Osteocyte (in vitro differentiated cells): ENCODE measurements around the gene GNG14. TPM values are rescaled to one million over a fixed set of nuclear protein-coding genes. Genes with fewer than 3 reads are reported as not detected.
A peak's percentile ranks its signal among the peaks of the same experiment; 100 is the strongest.
"Not testable (repeated sequence)": the region's sequence is repeated elsewhere in the genome, so short reads cannot be mapped to it uniquely, and the experiment has no call there.

Source experiments
- DNase-seq: peaks from one replicate; pipeline ENCODE4 v3.0.0; 2021; ENCODE audit warnings: mixed read lengths; ENCODE audit not compliant: unreplicated experiment; ENCODE audit errors: extremely low spot score
- H3K27ac Mint-ChIP-seq: one replicate; pipeline ENCODE4 v1.8.0; 2021; ENCODE audit warnings: mild to moderate bottlenecking, mixed read lengths; ENCODE audit not compliant: unreplicated experiment
- H3K27me3 Mint-ChIP-seq: one replicate; pipeline ENCODE4 v1.8.0; 2021; ENCODE audit warnings: mixed read lengths; ENCODE audit not compliant: unreplicated experiment
- H3K36me3 Mint-ChIP-seq: one replicate; pipeline ENCODE4 v1.8.0; 2021; ENCODE audit warnings: mixed read lengths; ENCODE audit not compliant: unreplicated experiment
- H3K4me1 Mint-ChIP-seq: one replicate; pipeline ENCODE4 v1.8.0; 2021; ENCODE audit warnings: mixed read lengths; ENCODE audit not compliant: unreplicated experiment
- H3K4me3 Mint-ChIP-seq: one replicate; pipeline ENCODE4 v1.8.0; 2021; ENCODE audit warnings: mild to moderate bottlenecking, moderate library complexity, mixed read lengths; ENCODE audit not compliant: unreplicated experiment
- H3K9me3 Mint-ChIP-seq: one replicate; pipeline ENCODE4 v1.8.0; 2021; ENCODE audit warnings: mixed read lengths; ENCODE audit not compliant: unreplicated experiment
- total RNA-seq: library from RNA; stranded (reverse); gene quantifications from 2 replicates; pipeline ENCODE4 v1.2.1, GENCODE V29; 2021
- TF ChIP-seq, protein P1 (sequence below): fragments of 200-600 bp; sonication (generic); IDR thresholded peaks from 2 replicates; pipeline ENCODE4 v1.5.0; 2021; ENCODE audit warnings: antibody characterized with exemption, mild to moderate bottlenecking, moderate library complexity

Gene GNG14
- total RNA-seq, 1 donor from 2014 or later, result not detected

DNA sequence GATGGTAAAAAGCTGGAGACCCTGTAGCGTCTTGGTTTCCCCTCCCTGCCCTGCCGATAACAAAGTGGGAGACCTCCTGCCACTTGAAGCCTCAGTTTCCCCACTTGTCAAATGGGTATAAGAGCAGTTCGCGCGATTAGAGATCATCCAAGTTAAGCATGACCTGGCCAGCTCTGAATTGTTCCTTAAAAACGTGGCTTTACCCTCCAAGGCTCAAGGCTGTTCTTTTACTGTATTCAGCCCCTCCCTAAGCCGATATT is 35.5 kb downstream of the GNG14 start:
- H3K9me3 Mint-ChIP-seq, result no peaks in the 10 kb centered on the region
- DNase-seq, result no peak
- peaks cover 32% of the 10 kb centered on the region for H3K4me1 Mint-ChIP-seq
- H3K27me3 Mint-ChIP-seq, result no peaks in the 10 kb centered on the region
- H3K4me3 Mint-ChIP-seq, result peak overlapping the region; percentile 91
- H3K27ac Mint-ChIP-seq, result peak overlapping the region; percentile 96
- TF ChIP-seq, protein P1, sequence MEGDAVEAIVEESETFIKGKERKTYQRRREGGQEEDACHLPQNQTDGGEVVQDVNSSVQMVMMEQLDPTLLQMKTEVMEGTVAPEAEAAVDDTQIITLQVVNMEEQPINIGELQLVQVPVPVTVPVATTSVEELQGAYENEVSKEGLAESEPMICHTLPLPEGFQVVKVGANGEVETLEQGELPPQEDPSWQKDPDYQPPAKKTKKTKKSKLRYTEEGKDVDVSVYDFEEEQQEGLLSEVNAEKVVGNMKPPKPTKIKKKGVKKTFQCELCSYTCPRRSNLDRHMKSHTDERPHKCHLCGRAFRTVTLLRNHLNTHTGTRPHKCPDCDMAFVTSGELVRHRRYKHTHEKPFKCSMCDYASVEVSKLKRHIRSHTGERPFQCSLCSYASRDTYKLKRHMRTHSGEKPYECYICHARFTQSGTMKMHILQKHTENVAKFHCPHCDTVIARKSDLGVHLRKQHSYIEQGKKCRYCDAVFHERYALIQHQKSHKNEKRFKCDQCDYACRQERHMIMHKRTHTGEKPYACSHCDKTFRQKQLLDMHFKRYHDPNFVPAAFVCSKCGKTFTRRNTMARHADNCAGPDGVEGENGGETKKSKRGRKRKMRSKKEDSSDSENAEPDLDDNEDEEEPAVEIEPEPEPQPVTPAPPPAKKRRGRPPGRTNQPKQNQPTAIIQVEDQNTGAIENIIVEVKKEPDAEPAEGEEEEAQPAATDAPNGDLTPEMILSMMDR, result no peak
- H3K36me3 Mint-ChIP-seq, result peaks cover 10% of the 10 kb centered on the region

DNA sequence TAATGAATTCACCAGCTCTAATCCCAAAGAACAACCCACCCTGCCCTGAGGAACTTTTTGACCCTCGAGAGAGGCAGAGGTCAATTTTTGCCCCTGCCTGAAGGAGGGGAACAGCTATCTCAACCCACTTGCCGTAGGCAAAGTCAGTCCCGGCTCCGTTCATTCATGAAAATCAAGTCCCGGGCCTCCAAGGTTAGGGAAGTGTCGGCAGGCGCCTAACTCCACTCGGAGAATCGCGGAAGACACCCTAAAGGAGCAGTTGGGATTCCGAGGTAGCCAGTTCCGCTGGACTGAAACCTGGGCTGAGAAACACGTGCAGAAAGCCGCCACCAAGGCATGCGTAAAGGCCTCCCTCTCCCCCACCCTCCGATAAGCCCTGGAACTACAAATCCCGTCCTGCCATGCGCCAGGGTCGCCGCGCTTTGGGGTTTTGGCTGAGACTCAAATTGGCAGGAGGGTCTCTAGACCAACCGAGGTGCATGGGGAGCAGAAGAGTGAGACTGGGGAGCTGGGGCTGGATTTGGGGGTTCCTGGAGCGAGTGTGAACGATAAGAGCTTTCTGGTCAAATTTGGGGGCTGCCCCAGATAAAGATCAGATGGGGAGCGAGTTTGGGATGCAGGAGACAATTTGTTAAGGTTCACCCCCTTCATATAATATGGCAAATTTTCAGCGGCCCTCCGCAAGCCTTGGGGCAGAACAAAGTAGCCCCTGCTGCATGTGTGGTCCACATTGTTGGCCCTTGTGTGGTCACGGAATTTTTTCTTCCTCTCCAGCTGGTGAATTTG is 36.0 kb downstream of the GNG14 start, which contains the start of gene TNPO2:
Gene TNPO2, minus strand, starts transcription at position 292 of the 786 bp plus-strand sequence. CDS start 2,955 bp downstream, outside the sequence.
- no peak for DNase-seq
- H3K27me3 Mint-ChIP-seq, result no peaks in the 10 kb centered on the region
- H3K4me3 Mint-ChIP-seq, result peak within 1 kb of the TSS; percentile 91
- H3K27ac Mint-ChIP-seq, result peak within 1 kb of the TSS; percentile 96
- peaks cover 31% of the 10 kb centered on the region for H3K4me1 Mint-ChIP-seq
- no peaks in the 10 kb centered on the region for H3K9me3 Mint-ChIP-seq
- peaks cover 5% of the 10 kb centered on the region for H3K36me3 Mint-ChIP-seq
- TF ChIP-seq, protein P1, result no peak

DNA sequence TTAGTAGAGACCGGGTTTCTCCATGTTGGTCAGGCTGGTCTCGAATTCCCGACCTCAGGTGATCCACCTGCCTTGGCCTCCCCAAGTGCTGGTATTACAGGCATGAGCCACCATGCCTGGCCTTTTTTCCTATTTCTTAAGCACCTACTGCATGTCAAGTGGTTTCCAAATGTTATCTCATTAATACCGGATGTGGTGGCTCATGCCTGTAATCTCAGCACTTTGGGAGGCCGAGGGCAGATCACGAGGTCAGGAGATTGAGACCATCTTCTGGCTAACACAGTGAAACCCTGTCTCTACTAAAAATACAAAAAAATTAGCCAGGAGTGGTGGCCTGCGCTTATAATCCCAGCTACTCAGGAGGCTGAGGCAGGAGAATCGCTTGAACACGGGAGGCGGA is 37.8 kb downstream of the GNG14 start:
- DNase-seq, H3K9me3 Mint-ChIP-seq, H3K27me3 Mint-ChIP-seq, H3K4me3 Mint-ChIP-seq, H3K27ac Mint-ChIP-seq: not testable (repeated sequence)
- Mint-ChIP-seq H3K4me1 (peaks cover 30% of the 10 kb centered on the region), H3K36me3 (peaks cover 15% of the 10 kb centered on the region)

DNA sequence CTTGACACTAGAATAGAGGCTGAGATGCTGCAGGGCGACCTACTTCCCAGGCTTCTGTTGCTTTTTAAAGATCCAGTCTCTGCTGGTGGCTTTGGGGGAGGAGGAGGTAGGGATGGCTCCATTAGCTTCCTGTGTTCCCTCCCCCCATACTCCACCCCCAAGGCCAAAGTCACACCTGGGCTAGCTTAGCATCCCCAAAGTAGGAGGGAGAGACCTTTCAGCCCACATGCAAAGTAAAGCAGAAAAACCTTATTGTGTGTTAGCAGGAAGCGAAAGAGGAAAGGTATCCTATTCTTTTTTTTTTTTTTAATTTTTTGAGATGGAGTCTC is 39.2 kb downstream of the GNG14 start:
- no peak overlapping the region for H3K4me3 Mint-ChIP-seq
- no peaks in the 10 kb centered on the region for H3K27me3 Mint-ChIP-seq
- peaks cover 23% of the 10 kb centered on the region for H3K4me1 Mint-ChIP-seq
- H3K27ac Mint-ChIP-seq, result no peak overlapping the region
- no peak for DNase-seq
- peaks cover 16% of the 10 kb centered on the region for H3K36me3 Mint-ChIP-seq
- no peaks in the 10 kb centered on the region for H3K9me3 Mint-ChIP-seq
- TF ChIP-seq, protein P1, result no peak

DNA sequence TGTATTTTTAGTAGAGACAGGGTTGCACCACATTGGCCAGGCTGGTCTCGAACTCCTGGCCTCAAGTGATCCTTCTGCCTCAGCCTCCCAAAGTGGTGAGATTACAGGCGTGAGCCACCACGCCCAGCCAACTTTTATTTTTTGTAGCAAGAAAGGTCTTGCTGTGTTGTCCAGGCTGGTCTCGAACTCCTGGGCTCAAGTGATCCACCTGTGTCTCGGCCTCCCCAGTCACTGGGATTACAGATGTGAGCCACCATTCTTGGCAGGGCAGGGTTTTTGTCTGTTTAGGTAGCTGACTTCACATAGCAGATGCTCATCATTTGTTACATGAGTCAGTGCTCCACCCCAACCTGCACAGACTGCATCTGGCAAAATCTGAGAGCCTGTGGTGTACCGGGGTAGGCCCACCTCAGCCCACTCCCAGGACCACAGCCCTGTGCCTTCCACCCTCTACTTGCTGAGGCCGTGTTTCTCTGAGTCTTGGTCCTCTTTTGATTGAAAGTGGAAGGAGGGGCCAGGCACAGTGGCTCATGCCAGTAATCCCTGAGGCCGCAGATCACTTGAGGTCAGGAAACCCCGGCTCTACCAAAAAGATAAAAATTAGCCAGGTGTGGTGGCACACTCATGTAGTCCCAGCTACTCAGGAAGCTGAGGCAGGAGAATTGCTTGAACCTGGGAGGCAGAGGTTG is 40.1 kb downstream of the GNG14 start:
- H3K4me1 Mint-ChIP-seq, result peaks cover 28% of the 10 kb centered on the region
- TF ChIP-seq, protein P1, result no peak
- no peak overlapping the region for H3K4me3 Mint-ChIP-seq
- H3K27ac Mint-ChIP-seq, result no peak overlapping the region
- no peak for DNase-seq
- H3K36me3 Mint-ChIP-seq, result peaks cover 19% of the 10 kb centered on the region
- no peaks in the 10 kb centered on the region for H3K9me3 Mint-ChIP-seq
- H3K27me3 Mint-ChIP-seq, result no peaks in the 10 kb centered on the region
